Measurements from ENCODE around the gene IRS1.
"Not testable (repeated sequence)": the region's sequence is repeated elsewhere in the genome, so short reads cannot be mapped to it uniquely, and the experiment has no call there.

GRCh38 chr2:226834880-226835279 lies 35.3 kb upstream of the IRS1 start:
- not testable (repeated sequence) for TF ChIP-seq CTCF (optimal IDR thresholded peaks at IDR 0.05 in 1 of 3, IDR thresholded peaks at IDR 0.05 in 1 of 3, conservative IDR thresholded peaks at IDR 0.05 in 1 of 3; ENCODE audit: extremely low read depth in 1 of 3, insufficient read depth in 2 of 3, low read length in 3 of 3); EZH2 (IDR thresholded peaks at IDR 0.05; ENCODE audit: low read length)

Measured in keratinocyte (primary cell).